GM20000 (cell line): ENCODE measurements around the gene TOB1.

ENCODE experiments used
- DNase-seq: peaks from one replicate; pipeline ENCODE4 v3.0.0; 2012; ENCODE audit warnings: low spot score
- CTCF ChIP-seq: IDR thresholded peaks from 2 replicates; pipeline ENCODE4 v1.5.1; 2012; ENCODE audit warnings: mild to moderate bottlenecking, control low read depth; ENCODE audit errors: extremely low read depth, missing control alignments

TOB1 gene

DNA sequence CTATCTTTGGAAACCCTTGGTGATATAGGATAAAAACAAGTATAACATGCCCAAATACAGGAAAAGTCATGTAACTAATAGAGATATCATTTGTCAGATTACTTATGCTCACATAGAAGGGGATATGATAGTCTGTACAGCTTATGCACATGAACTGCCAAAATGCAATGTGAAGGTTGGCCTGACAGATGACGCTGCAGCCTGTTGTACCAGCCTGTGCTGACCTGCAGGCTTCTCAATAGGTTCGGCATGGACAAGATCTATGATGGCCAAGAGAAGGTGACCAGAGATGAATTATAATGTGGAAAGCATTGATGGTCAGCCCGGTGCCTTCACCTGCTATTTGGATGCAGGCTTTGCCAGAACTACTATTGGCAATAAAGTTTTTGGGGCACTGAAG, 18.1 kb downstream of the TOB1 start:
- TF ChIP-seq CTCF, result no peak
- DNase-seq, result no peak

DNA sequence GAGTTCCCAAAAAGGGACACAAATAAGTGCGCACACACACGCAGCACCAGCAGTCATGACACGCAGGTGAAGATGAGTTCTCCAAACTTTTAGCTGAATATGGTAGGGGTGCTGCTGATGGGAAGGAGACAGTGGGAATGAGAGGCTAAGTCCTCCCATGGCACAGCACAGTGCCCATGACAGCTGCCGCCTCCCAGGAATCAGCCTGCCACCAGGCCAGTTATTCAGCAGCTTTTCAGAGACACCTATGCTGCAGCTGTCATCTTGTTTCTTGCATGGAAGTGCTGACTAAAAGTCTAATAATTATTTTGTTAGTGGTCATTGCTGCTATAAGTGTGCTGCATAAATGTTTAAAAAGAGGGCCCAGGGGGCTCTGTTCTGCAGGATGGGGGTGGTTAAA, 18.6 kb downstream of the TOB1 start:
- DNase-seq, result no peak
- TF ChIP-seq CTCF, result no peak

- no peak for DNase-seq
- no peak for TF ChIP-seq CTCF
Observed at GRCh38 chr17:50845240-50846147, 20.7 kb downstream of the TOB1 start.

DNA sequence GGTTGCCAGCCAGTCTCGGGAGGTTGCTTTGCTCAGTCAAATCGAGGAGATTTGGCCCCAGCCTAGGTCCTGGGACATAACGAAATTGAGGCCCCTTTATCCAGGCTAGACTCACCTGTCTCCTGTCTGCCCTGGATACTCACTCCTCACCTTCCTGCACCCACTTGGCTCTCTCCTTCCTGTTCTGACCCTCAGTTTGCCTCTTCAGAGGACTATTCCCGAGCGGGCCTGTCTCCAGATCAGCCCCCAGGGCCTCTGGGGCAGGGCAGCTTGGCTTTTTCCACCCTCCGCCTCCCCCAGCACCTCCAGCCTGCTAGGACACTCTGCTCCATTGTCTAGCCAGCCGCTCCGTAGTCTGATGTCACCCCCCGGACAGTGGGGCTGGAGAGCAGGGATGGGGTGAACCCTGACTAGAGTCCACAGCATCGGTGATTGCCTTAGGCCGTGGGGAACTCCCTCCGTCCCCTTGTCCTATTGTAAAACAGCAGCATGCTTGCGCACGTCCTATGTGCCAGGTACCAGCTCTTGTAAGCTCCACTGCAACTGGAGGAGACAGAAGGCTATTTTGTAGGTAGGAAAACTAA, 21.9 kb downstream of the TOB1 start:
- DNase-seq, result no peak
- no peak for TF ChIP-seq CTCF

GRCh38 chr17:50843150-50843905, 22.8 kb downstream of the TOB1 start:
- DNase-seq, result no peak
- TF ChIP-seq CTCF, result no peak

DNA sequence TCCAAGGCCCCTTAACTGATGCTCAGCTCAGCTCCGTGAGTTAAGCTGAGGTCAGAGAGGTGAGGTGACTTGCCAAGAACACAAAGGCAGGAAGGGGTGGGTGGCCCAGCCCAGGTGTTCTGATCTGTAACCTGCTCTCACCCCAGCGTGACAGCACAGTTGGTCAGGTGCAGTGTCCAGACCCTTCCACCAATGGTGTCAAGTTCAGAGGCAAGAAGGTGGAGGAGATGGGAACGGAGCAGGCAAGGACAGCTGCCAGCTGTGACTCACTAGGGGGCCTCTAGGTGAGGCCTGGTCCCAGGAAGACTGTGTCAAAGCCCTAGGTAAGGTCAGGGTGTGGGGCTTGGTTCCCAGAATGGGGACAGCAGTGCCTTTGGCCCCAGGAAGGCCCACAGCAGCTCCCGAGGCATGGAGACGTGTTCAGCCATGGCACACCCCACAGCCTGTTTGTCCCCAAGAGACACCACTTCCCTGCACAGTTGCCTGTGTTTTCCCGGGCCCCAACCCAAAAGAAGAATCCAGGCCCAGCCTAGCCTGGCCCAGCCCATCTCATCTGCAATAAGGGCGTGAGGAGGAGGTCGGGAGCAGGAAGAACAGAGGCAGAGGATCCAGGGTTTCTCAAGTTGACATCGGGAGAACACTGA, 23.5 kb downstream of the TOB1 start:
- no peak for DNase-seq
- TF ChIP-seq CTCF, result no peak
